ENCODE results near the gene OR2V1.

DNA sequence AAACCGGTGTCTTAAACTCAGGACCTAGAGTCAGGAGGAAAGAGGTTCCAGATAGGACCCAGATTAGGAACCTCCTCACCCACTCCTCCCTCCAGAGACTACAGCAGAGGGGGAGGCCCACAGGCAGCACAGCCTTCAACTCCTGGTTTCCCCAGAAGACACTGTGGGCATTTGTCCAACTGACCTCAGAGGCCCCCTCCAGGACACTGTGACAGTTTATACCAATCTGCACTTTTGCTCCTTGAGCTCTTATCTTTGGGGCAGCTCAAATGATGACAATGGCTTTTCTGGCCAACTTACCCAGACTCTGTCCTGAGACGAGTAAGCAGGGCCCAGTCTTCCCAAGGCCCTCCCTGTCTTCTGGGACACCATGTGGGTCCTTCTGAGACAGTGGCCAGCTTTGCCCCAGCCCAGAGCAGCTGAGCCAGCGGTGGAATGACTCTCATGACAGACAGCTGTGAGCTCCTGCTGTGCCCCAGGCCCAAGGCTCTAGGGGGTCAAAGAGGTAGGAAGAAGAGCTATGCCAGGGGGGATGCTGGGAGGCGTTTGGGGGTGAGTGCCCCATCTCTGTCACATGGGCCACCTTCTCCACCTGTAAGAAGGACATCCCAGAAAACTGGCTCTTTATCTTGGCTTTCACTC lies 30.7 kb upstream of the OR2V1 start:
- TF ChIP-seq CTCF (IDR thresholded peaks at IDR 0.05) (no peak), EP300 (IDR thresholded peaks at IDR 0.05) (no peak), POLR2AphosphoS5 (IDR thresholded peaks at IDR 0.05) (no peak), POLR2A (IDR thresholded peaks at IDR 0.05) (no peak)

Measured in suprapubic skin (tissue), 4 donors.